Measurements from ENCODE around the gene CDC25C.

CDC25C gene

DNA sequence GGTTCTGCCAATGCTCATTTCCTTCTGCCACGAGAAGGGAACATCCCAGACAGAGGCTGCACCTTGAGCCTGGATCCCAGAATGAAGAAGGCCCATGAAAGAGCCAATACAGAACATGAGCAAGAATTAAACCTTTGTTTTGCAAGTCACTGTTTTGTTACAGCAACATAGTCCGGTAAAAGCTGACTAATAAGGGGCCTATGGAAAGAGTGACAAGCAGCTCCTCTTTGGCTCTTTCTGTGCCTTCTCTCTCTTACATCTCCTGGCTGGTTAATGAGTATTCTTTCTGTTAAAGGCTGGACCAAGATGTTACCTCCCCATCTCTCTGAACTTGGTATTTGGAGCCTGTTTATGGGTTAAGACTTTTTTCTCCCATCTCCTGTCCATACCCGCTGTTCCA, 68.0 kb downstream of the CDC25C start:
- no peaks in the 10 kb centered on the region for H3K79me1 ChIP-seq (ENCODE audit: low read depth, low read length)
- H3K14ac ChIP-seq (ENCODE audit: low read length), result no peak overlapping the region
- no peak overlapping the region for H3K18ac ChIP-seq (ENCODE audit: low read length)
- no peak overlapping the region for H3K23ac ChIP-seq (ENCODE audit: low read depth, low read length, poor library complexity)
- H2BK120ac ChIP-seq (ENCODE audit: low read depth, low read length), result no peak overlapping the region
- no peak overlapping the region for H4K8ac ChIP-seq (ENCODE audit: low read depth, low read length)
- H4K91ac ChIP-seq (ENCODE audit: low read depth, low read length, poor library complexity), result no peak overlapping the region
- no peak for DNase-seq (ENCODE audit: low spot score)
- no peaks in the 10 kb centered on the region for H3K4me1 ChIP-seq (ENCODE audit: control insufficient read depth in 2 of 2, insufficient read depth in 1 of 2, low read depth in 1 of 2, low read length in 2 of 2)
- H2BK12ac ChIP-seq (ENCODE audit: low read length), result no peak overlapping the region
- no peak overlapping the region for H3K4me3 ChIP-seq (ENCODE audit: low read length in 2 of 2)
- H2AK5ac ChIP-seq (ENCODE audit: low read depth, low read length), result no peak overlapping the region
- no peak overlapping the region for H2BK15ac ChIP-seq (ENCODE audit: low read length)
- H3K27me3 ChIP-seq (ENCODE audit: control insufficient read depth in 3 of 3, insufficient read depth in 3 of 3, low read depth in 1 of 3, low read length in 3 of 3), result peaks cover 0 to 21% (median 0%) of the 10 kb centered on the region in 3 experiments
- no peak overlapping the region for H3K9ac ChIP-seq (ENCODE audit: low read depth, low read length, poor library complexity)
- no peaks in the 10 kb centered on the region for H3K9me3 ChIP-seq (replicated peaks in 1 of 2; ENCODE audit: control insufficient read depth in 2 of 2, insufficient read depth in 1 of 2, low read depth in 1 of 2, low read length in 2 of 2)
- no peak overlapping the region for H3K4me2 ChIP-seq (ENCODE audit: insufficient read depth, low read length, poor library complexity, severe bottlenecking)
- H2BK5ac ChIP-seq (ENCODE audit: low read length), result no peak overlapping the region
- H3K27ac ChIP-seq (replicated peaks; ENCODE audit: low read length), result no peak overlapping the region
- no CpG with 5 or more reads among the region's 3 CpGs for WGBS, 2 donors (ENCODE audit: extremely low coverage in 2 of 2, insufficient read length in 2 of 2, insufficient replicate concordance in 1 of 2)
- H3K4ac ChIP-seq (ENCODE audit: low read length), result no peak overlapping the region
- H2AFZ ChIP-seq (ENCODE audit: low read length), result no peak overlapping the region
- H3K36me3 ChIP-seq (replicated peaks in 1 of 2; ENCODE audit: control insufficient read depth in 2 of 2, insufficient read depth in 2 of 2, low read length in 2 of 2), result no peaks in the 10 kb centered on the region

DNA sequence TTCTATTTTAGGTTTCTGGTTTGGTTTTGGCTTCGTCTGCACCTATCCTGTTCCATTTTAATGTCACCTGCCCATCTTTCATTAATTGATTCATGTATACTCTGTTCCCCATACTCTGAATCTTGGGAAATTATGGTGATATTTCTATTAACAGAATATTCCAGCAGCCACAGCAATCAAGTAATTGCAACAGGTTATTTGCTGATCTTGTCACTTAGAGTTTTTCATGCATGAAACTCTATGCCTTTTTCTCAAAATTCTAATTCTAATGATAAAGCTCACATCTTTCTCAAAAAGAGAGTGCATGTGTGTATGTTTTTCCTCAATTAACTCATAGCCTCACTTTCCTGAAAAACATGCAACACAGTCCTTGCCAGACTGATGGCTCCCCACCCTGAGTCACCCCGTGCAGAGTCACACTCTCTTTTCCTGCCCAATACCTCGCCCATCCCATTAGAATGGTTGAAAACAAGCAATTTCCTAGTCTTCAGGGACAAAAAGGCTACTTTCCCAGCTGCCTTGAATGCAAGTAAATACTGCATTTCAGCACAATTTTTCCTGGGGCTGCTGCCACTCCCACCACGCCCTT, 72.8 kb downstream of the CDC25C start:
- H3K18ac ChIP-seq (ENCODE audit: low read length), result no peak overlapping the region
- no peak overlapping the region for H4K91ac ChIP-seq (ENCODE audit: low read depth, low read length, poor library complexity)
- no peak overlapping the region for H3K23ac ChIP-seq (ENCODE audit: low read depth, low read length, poor library complexity)
- H3K14ac ChIP-seq (ENCODE audit: low read length), result no peak overlapping the region
- no CpG with 5 or more reads among the region's 4 CpGs for WGBS, 2 donors (ENCODE audit: extremely low coverage in 2 of 2, insufficient read length in 2 of 2, insufficient replicate concordance in 1 of 2)
- H2AFZ ChIP-seq (ENCODE audit: low read length), result no peak overlapping the region
- no peak overlapping the region for H3K4me2 ChIP-seq (ENCODE audit: insufficient read depth, low read length, poor library complexity, severe bottlenecking)
- H3K4me1 ChIP-seq (ENCODE audit: control insufficient read depth in 2 of 2, insufficient read depth in 1 of 2, low read depth in 1 of 2, low read length in 2 of 2), result no peaks in the 10 kb centered on the region
- peaks cover 2% of the 10 kb centered on the region for H3K79me1 ChIP-seq (ENCODE audit: low read depth, low read length)
- H4K8ac ChIP-seq (ENCODE audit: low read depth, low read length), result no peak overlapping the region
- no peak overlapping the region for H3K4me3 ChIP-seq (ENCODE audit: low read length in 2 of 2)
- H3K27ac ChIP-seq (replicated peaks; ENCODE audit: low read length), result no peak overlapping the region
- no peak overlapping the region for H2BK120ac ChIP-seq (ENCODE audit: low read depth, low read length)
- no peak overlapping the region for H3K9ac ChIP-seq (ENCODE audit: low read depth, low read length, poor library complexity)
- H3K4ac ChIP-seq (ENCODE audit: low read length), result no peak overlapping the region
- H2BK12ac ChIP-seq (ENCODE audit: low read length), result no peak overlapping the region
- H3K27me3 ChIP-seq (ENCODE audit: control insufficient read depth in 3 of 3, insufficient read depth in 3 of 3, low read depth in 1 of 3, low read length in 3 of 3), result peaks cover 0 to 20% (median 0%) of the 10 kb centered on the region in 3 experiments
- no peak overlapping the region for H2BK5ac ChIP-seq (ENCODE audit: low read length)
- DNase-seq (ENCODE audit: low spot score), result no peak
- no peak overlapping the region for H2AK5ac ChIP-seq (ENCODE audit: low read depth, low read length)
- H3K9me3 ChIP-seq (replicated peaks in 1 of 2; ENCODE audit: control insufficient read depth in 2 of 2, insufficient read depth in 1 of 2, low read depth in 1 of 2, low read length in 2 of 2), result no peaks in the 10 kb centered on the region
- no peaks in the 10 kb centered on the region for H3K36me3 ChIP-seq (replicated peaks in 1 of 2; ENCODE audit: control insufficient read depth in 2 of 2, insufficient read depth in 2 of 2, low read length in 2 of 2)
- no peak overlapping the region for H2BK15ac ChIP-seq (ENCODE audit: low read length)

DNA sequence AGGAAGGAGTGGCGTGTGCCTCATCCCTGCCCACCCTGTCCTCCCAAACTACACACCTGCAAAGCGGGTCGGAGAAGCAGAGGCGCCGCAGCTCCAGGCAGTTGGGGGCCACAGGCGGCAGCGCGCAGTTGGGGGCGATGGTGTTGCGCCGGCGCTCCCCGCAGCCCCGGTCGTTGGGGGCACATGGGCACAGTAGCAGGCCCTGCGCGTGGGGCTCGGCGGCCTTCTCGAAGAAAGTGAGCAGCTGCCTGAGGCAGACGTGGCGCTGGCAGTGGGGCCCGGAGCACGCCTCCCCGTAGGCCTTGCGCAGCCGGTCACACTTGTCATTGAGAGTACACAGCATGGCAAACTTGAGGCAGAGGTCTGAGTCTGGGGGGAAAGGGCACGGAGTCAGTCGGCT, 74.0 kb downstream of the CDC25C start:
- H3K79me1 ChIP-seq (ENCODE audit: low read depth, low read length), result peaks cover 2% of the 10 kb centered on the region

DNA sequence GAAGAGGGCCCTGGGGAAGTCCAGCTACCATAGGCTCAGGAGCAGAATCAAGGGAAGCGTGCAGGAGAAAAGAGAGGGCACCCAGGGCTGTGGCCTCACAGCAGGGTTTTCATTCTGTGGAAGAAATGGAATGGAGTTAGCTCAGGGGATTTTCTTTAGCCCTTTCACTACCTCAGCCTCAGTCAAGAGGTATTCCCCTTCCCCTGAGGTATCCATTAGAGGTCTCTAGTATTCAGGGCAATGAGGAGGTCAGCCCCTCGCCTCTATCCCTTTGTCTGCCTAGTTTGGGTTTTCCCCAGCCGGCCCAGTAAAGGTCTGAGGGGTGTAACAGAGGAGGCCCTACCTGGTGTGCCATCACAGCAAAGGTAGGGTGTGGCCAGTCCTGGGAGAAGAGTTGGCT, 78.7 kb downstream of the CDC25C start:
- Histone ChIP-seq H3K14ac (ENCODE audit: low read length) (no peak overlapping the region), H3K4me2 (ENCODE audit: insufficient read depth, low read length, poor library complexity, severe bottlenecking) (no peak overlapping the region), H3K79me1 (ENCODE audit: low read depth, low read length) (peaks cover 2% of the 10 kb centered on the region), H3K9ac (ENCODE audit: low read depth, low read length, poor library complexity) (no peak overlapping the region), H3K4me3 (ENCODE audit: low read length in 2 of 2) (no peak overlapping the region), H2AFZ (ENCODE audit: low read length) (no peak overlapping the region), H3K9me3 (replicated peaks in 1 of 2; ENCODE audit: control insufficient read depth in 2 of 2, insufficient read depth in 1 of 2, low read depth in 1 of 2, low read length in 2 of 2) (no peaks in the 10 kb centered on the region), H4K8ac (ENCODE audit: low read depth, low read length) (peak overlapping the region; percentile 3), H2BK15ac (ENCODE audit: low read length) (no peak overlapping the region), H2BK12ac (ENCODE audit: low read length) (no peak overlapping the region), H3K27me3 (ENCODE audit: control insufficient read depth in 3 of 3, insufficient read depth in 3 of 3, low read depth in 1 of 3, low read length in 3 of 3) (peaks cover 0 to 19% (median 0%) of the 10 kb centered on the region in 3 experiments), H3K27ac (replicated peaks; ENCODE audit: low read length) (no peak overlapping the region), H3K4ac (ENCODE audit: low read length) (no peak overlapping the region), H3K4me1 (ENCODE audit: control insufficient read depth in 2 of 2, insufficient read depth in 1 of 2, low read depth in 1 of 2, low read length in 2 of 2) (peaks cover 0 to 10% of the 10 kb centered on the region in 2 donors), H4K91ac (ENCODE audit: low read depth, low read length, poor library complexity) (no peak overlapping the region), H3K36me3 (replicated peaks in 1 of 2; ENCODE audit: control insufficient read depth in 2 of 2, insufficient read depth in 2 of 2, low read length in 2 of 2) (no peaks in the 10 kb centered on the region), H2BK5ac (ENCODE audit: low read length) (no peak overlapping the region), H3K23ac (ENCODE audit: low read depth, low read length, poor library complexity) (no peak overlapping the region), H2AK5ac (ENCODE audit: low read depth, low read length) (peak overlapping the region; percentile 25), H2BK120ac (ENCODE audit: low read depth, low read length) (no peak overlapping the region), H3K18ac (ENCODE audit: low read length) (no peak overlapping the region)
- no peak for DNase-seq (ENCODE audit: low spot score)
- WGBS, 2 donors (ENCODE audit: extremely low coverage in 2 of 2, insufficient read length in 2 of 2, insufficient replicate concordance in 1 of 2), result no CpG with 5 or more reads among the region's 3 CpGs

More for the DNA sequence above, 74.0 kb downstream of the CDC25C start:
- H2BK120ac ChIP-seq (ENCODE audit: low read depth, low read length), result no peak overlapping the region
- H3K9ac ChIP-seq (ENCODE audit: low read depth, low read length, poor library complexity), result peak overlapping the region; percentile 39
- H2AK5ac ChIP-seq (ENCODE audit: low read depth, low read length), result peak overlapping the region; percentile 71
- H4K8ac ChIP-seq (ENCODE audit: low read depth, low read length), result no peak overlapping the region
- WGBS, 2 donors (ENCODE audit: extremely low coverage in 2 of 2, insufficient read length in 2 of 2, insufficient replicate concordance in 1 of 2), result no CpG with 5 or more reads among the region's 29 CpGs
- peak overlapping the region; percentile 25 for H4K91ac ChIP-seq (ENCODE audit: low read depth, low read length, poor library complexity)
- H3K23ac ChIP-seq (ENCODE audit: low read depth, low read length, poor library complexity), result peak overlapping the region; percentile 86
- peak overlapping the region; percentile 53 for H3K18ac ChIP-seq (ENCODE audit: low read length)
- H2BK15ac ChIP-seq (ENCODE audit: low read length), result no peak overlapping the region
- no peaks in the 10 kb centered on the region for H3K9me3 ChIP-seq (replicated peaks in 1 of 2; ENCODE audit: control insufficient read depth in 2 of 2, insufficient read depth in 1 of 2, low read depth in 1 of 2, low read length in 2 of 2)
- peaks cover 0 to 27% (median 0%) of the 10 kb centered on the region in 3 experiments for H3K27me3 ChIP-seq (ENCODE audit: control insufficient read depth in 3 of 3, insufficient read depth in 3 of 3, low read depth in 1 of 3, low read length in 3 of 3)
- H3K4me2 ChIP-seq (ENCODE audit: insufficient read depth, low read length, poor library complexity, severe bottlenecking), result no peak overlapping the region
- H2BK12ac ChIP-seq (ENCODE audit: low read length), result peak overlapping the region; percentile 67
- H2BK5ac ChIP-seq (ENCODE audit: low read length), result no peak overlapping the region
- H2AFZ ChIP-seq (ENCODE audit: low read length), result no peak overlapping the region
- H3K14ac ChIP-seq (ENCODE audit: low read length), result peak overlapping the region; percentile 86
- DNase-seq (ENCODE audit: low spot score), result no peak
- peaks cover 0 to 7% of the 10 kb centered on the region in 2 donors for H3K4me1 ChIP-seq (ENCODE audit: control insufficient read depth in 2 of 2, insufficient read depth in 1 of 2, low read depth in 1 of 2, low read length in 2 of 2)
- no peak overlapping the region for H3K4me3 ChIP-seq (ENCODE audit: low read length in 2 of 2)
- H3K4ac ChIP-seq (ENCODE audit: low read length), result no peak overlapping the region
- H3K36me3 ChIP-seq (replicated peaks in 1 of 2; ENCODE audit: control insufficient read depth in 2 of 2, insufficient read depth in 2 of 2, low read length in 2 of 2), result no peaks in the 10 kb centered on the region
- H3K27ac ChIP-seq (replicated peaks; ENCODE audit: low read length), result no peak overlapping the region

Measured in neuronal stem cell (in vitro differentiated cells).